HepG2 (cell line): Measurements from ENCODE around the gene TAF1C. TPM values are rescaled to one million over a fixed set of nuclear protein-coding genes. Genes with fewer than 3 reads are reported as not detected.
A peak's percentile ranks its signal among the peaks of the same experiment; 100 is the strongest.

Source experiments
- CBX5 ChIP-seq: sonication (generic); formaldehyde crosslinking; IDR thresholded peaks from 2 replicates; pipeline ENCODE4 v1.4.0; 2020; ENCODE audit warnings: missing genetic modification reagents, borderline replicate concordance
- CREBL2 ChIP-seq: sonication (generic); formaldehyde crosslinking; IDR thresholded peaks from 2 replicates; pipeline ENCODE4 v1.8.1; 2023; ENCODE audit warnings: missing genetic modification reagents, mild to moderate bottlenecking, borderline replicate concordance
- KLF11 ChIP-seq: IDR thresholded peaks from 2 replicates; pipeline ENCODE4 v1.6.1; 2016; ENCODE audit warnings: missing compliant biosample characterization
- RXRB ChIP-seq: IDR thresholded peaks from 2 replicates; pipeline ENCODE4 v1.6.1; 2016; ENCODE audit warnings: borderline replicate concordance, missing genetic modification reagents, missing compliant biosample characterization
- SNAPC2 ChIP-seq: sonication (generic); formaldehyde crosslinking; IDR thresholded peaks from 2 replicates; pipeline ENCODE4 v1.8.1; 2022; ENCODE audit warnings: mild to moderate bottlenecking, missing genetic modification reagents
- SUZ12 ChIP-seq: fragments of 150-350 bp; IDR thresholded peaks from 2 replicates; pipeline ENCODE4 v1.6.1; 2014; ENCODE audit warnings: low read depth, low read length
- ZBTB25 ChIP-seq: IDR thresholded peaks from 2 replicates; pipeline ENCODE4 v1.6.1; 2018; ENCODE audit warnings: missing genetic modification reagents
- ZBTB4 ChIP-seq: sonication (generic); formaldehyde crosslinking; IDR thresholded peaks from 2 replicates; pipeline ENCODE4 v1.4.0; 2020; ENCODE audit warnings: missing genetic modification reagents, mild to moderate bottlenecking, borderline replicate concordance
- ZBTB49 ChIP-seq: sonication (generic); formaldehyde crosslinking; IDR thresholded peaks from 2 replicates; pipeline ENCODE4 v1.4.0; 2020; ENCODE audit warnings: missing genetic modification reagents, borderline replicate concordance
- ZFP82 ChIP-seq: sonication (generic); formaldehyde crosslinking; IDR thresholded peaks from 2 replicates; pipeline ENCODE4 v1.5.1; 2020; ENCODE audit warnings: mild to moderate bottlenecking, missing genetic modification reagents, borderline replicate concordance
- ZHX2 ChIP-seq, 2 experiments: sonication (generic) in 1 of 2; formaldehyde crosslinking in 1 of 2; IDR thresholded peaks; 2 replicates each; pipeline versions ENCODE4 v1.6.1 to v1.9.0; 2014 to 2022; ENCODE audit warnings: antibody characterized with exemption in 1 of 2, borderline replicate concordance in 1 of 2, inconsistent platforms in 1 of 2, low read depth in 1 of 2, missing genetic modification reagents in 1 of 2
- ZNF234 ChIP-seq: sonication (generic); formaldehyde crosslinking; conservative IDR thresholded peaks from 2 replicates; pipeline ENCODE4 v1.5.1; 2020; ENCODE audit warnings: mild to moderate bottlenecking, missing genetic modification reagents
- polyA plus RNA-seq, 8 experiments: library from polyadenylated mRNA; depleted of rRNA in 3 of 8; stranded (reverse) in 7 of 8; unstranded in 1 of 8; fragments of >200 nt; fragmentation: Illumina TruSeq in 4 of 8; extraction: Trizol in 4 of 8; gene quantifications; 2 replicates each; pipeline versions ENCODE4 v1.2.1 to v1.2.3, GENCODE V29; 2011 to 2016; ENCODE audit warnings: low read depth in 4 of 8, missing spikeins in 1 of 8, mixed read lengths in 1 of 8; ENCODE audit not compliant: insufficient read depth in 1 of 8
- total RNA-seq, 5 experiments: library from RNA; depleted of rRNA; stranded (reverse); fragments of >200 nt; fragmentation: Illumina TruSeq; extraction: Trizol; gene quantifications; 2 replicates each; pipeline ENCODE4 v1.2.3, GENCODE V29; 2016; ENCODE audit warnings: low read depth in 1 of 5

The TAF1C gene
- total and polyA plus RNA-seq, 2 of the 13 experiments (the other 11 are each of a cell fraction or from before 2014, with no cell fraction given) = 15.6 to 20.8 TPM

GRCh38 chr16:84138824-84139627 lies 47.8 kb downstream of the TAF1C start (continued):
- no peak for TF ChIP-seq ZFP82 (CRISPR knock-in tag)
- TF ChIP-seq ZBTB49 (CRISPR knock-in tag) = no peak
- peak; percentile 70 for TF ChIP-seq ZBTB25
- peak; percentile 45; the same call in 1 of the 2 replicates for TF ChIP-seq ZBTB4 (CRISPR knock-in tag)
- peak; percentile 20; the same call in 1 of the 2 replicates for TF ChIP-seq CBX5 (CRISPR knock-in tag)
- peak; percentile 77 for TF ChIP-seq ZHX2 (IDR thresholded peaks at IDR 0.05; ENCODE audit: low read depth)
- no peak for TF ChIP-seq ZHX2 (CRISPR knock-in tag; IDR thresholded peaks at IDR 0.05; ENCODE audit: borderline replicate concordance)
- no peak for TF ChIP-seq SUZ12
- TF ChIP-seq RXRB = peak; percentile 71
- TF ChIP-seq KLF11 (CRISPR knock-in tag) = peak; percentile 58; the same call in 1 of the 2 replicates
- 0 out of 2 replicates have a peak, but pooled peaks have one; percentile 33 for TF ChIP-seq SNAPC2 (CRISPR knock-in tag)
- no peak for TF ChIP-seq ZNF234 (CRISPR knock-in tag)
- TF ChIP-seq CREBL2 (CRISPR knock-in tag) = peak; percentile 43; the same call in 1 of the 2 replicates
